IPS-NIHi11 (cell line): ENCODE data around the gene CHD9NB.
A peak's percentile ranks its signal among the peaks of the same experiment; 100 is the strongest.
"Not testable (repeated sequence)": the region's sequence is repeated elsewhere in the genome, so short reads cannot be mapped to it uniquely, and the experiment has no call there.

ENCODE experiments used
- DNase-seq: peaks from one replicate; pipeline ENCODE4 v3.0.0; 2012; ENCODE audit warnings: mixed read lengths, low spot score

The CHD9NB gene

DNA sequence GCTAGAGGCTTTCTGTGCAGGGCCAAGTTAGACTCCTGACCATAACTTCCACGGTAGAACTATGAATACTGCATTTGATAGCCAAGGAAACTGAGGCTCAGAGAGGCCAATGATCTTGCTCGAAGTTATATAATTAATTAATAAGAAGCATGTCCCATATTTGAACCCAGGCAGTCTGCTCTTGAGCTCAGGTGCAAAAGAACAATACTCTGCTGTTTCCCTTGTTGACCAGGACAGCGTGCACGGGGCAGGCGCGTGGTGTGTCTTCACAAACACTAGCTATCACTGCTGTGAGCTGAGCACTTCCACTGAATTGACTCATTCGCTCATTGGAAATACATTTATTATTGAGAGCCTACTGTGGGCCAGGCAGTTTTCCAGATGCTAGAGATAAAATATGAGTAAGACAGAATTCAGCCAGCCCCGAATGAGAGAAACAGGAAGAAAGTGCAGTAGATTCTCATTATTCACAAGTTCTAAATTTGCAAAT is 3.7 kb upstream of the CHD9NB start:
- DNase-seq, result no peak

DNA sequence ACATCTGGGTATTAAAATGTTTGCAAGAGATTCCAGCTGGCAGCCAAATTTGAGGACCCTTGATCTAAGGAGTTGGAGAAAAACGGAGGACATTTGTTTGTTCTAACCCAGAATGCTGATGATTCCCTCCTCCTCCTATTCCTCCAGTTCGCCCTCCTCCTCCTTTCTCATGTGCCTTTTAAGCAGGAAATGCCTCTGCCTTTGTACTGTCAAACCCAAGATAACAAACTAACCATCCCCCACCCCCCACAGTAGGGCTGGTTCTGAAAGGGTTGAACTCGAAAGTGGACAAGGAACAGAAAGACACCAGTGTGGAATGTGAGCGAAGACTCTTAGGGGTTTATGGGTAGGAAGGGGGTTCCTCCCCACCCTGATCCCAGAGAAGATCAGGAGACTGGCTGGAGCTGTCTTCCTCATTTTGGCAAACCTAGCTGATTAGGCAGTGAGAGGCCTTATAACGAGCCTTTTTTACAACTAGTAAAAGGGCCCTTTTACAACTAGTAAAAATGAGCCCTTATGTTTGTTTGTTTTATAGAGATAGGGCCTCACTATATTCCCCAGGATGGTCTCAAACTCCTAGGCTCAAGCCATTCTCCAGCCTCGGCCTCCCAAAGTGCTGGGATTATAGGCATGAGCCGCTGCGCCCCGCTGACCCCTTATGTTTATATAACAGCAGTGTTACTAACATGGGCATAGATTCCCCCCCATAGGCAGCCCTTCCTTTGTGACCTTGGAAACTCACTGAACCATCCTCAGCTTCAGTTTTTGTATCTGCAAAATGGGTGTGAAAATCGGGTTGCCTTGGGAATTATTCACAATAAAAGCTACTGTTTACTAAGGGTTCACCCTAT is 3.1 kb upstream of the CHD9NB start:
- DNase-seq, result no peak

DNA sequence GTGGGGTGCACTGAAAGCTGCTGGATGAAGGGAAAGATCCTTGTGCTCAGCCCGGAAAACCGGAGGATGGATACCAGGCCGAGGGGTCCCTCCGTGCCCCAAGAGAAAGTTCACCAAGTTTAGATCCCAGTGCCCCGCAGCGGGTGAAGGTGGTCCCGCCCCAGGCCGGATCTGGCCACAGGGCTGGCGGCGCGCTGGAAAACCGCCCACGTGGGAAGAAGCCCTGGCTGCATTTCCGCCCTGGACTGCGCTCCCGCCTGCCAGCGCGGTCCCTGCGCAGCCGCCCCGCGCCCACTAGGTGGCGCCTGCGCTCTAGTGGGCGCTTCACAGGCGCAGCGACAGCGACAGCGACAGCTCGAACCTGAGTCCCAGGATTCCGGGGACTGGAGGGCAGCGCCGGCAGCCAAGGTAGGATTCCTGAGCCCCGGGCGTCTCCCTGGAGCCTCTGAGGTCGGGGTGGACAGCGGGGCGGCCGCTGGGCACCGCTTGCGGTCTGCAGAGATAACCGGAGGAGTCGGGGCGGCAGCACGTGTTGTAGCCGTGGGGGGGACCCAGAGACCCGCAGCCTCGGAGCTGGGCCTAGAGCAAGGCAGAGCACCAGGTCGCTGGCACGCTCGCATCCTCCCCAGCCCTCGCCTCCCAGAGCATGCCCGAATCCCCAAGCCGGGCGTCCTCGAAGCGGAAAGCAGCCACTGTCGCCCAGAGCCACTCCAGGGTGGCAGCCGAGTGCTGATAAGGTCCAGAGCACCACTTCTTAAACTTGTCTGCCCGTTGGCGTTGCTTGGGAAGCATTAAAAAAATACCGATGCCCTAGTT is 2.2 kb upstream of the CHD9NB start, which contains the start of gene CHD9:
CHD9 (plus strand) TSS at position 322 of the 816 bp plus-strand sequence. CDS start 101,099 bp downstream, outside the sequence.
- peak; percentile 92 for DNase-seq

DNA sequence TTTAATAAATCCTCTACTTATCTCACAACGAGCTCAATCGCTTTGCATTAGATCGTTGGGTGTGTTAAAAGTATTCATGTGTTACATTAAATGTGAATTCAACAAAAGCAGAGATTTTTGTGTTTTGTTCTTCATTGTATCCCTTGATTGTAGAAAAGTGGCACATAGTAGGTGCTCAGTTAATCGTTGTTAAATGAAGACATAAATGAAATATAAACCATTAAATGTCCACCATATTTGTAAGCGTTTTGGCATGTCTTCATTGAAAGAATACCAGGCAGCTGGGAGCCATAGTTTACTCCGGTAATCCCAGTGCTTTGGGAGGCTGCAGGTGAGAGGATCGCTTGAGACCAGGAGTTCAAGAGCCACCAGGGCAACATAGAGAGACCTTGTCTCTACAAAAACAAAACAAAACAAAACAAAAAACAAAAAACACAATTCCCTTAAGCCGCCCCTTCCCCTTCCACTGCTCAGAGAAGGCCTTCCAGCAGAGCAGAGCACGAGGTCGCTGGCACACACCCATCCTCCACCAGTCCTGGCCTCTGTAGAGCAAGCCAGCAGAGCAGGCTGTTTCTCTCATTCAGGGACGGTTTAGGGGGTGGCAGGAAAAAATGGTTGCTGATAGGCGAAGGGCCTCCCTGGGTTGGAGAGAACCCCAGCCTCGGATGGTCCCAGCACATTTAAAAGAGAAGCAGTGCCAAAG is 1.4 kb upstream of the CHD9NB start:
- DNase-seq, result no peak

DNA sequence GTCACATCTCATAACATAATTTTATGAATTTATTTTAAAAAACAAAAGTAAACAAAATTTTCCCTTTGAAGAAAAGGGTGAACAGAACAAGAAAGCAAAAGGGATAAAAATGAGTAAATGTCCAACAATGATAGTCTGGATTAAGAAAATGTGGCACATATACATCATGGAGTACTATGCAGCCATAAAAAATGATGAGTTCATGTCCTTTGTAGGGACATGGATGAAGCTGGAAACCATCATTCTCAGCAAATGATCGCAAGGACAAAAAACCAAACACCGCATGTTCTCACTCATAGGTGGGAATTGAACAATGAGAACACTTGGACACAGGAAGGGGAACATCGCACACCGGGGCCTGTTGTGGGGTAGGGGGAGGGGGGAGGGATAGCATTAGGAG is 1.4 kb downstream of the CHD9NB start:
- not testable (repeated sequence) for DNase-seq

DNA sequence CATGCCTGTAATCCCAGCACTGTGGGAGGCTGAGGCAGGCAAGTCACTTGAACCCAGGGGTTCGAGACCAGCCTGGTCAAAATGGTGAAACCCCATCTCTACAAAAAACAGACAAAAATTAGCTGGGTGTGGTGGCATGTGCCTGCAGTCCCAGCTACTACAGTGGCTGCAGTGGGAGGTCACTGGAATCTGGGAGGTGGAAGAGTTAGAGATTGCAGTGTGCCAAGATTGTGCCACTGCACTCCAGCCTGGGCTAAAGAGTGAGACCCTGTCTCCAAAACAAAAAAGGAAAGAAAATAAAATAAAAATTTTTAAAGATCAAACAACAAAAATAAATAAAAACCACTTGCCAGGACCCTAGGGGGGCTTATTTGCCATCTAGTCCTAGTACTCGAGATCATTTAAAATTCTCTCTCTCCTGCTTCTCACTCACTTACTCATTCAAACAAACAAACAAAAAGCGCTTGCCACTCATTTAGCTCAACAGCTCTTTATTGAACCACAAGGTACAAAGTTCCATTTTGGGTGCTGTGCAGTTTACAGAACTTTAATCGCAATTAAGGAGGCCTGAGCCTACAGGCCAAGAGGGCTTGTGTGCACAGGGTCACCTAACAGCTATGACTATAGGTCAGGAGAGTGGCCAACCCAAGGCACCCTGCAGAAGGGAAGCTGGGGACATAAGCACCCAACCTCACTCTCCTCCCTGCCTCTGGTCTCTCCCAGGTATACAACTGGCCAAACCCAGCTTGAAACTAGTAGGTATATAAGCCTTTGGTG is 4.4 kb downstream of the CHD9NB start:
- no peak for DNase-seq

DNA sequence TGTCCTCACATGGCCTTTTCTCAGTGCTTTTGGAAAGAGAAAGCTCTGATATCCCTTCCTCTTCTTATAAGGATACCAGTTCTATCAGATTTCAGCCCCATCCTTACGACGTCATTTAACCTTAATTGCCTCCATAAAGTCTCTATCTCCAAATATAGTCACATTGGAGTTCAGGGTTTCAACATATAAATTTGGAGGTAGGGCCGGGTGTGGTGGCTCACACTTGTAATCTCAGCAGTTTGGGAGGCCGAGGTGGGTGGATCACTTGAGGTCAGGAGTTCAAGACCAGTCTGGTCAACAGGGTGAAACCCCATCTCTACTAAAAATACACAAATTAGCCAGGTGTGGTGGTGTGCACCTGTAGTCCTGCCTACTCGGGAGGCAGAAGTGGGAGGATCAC is 5.2 kb downstream of the CHD9NB start:
- not testable (repeated sequence) for DNase-seq

DNA sequence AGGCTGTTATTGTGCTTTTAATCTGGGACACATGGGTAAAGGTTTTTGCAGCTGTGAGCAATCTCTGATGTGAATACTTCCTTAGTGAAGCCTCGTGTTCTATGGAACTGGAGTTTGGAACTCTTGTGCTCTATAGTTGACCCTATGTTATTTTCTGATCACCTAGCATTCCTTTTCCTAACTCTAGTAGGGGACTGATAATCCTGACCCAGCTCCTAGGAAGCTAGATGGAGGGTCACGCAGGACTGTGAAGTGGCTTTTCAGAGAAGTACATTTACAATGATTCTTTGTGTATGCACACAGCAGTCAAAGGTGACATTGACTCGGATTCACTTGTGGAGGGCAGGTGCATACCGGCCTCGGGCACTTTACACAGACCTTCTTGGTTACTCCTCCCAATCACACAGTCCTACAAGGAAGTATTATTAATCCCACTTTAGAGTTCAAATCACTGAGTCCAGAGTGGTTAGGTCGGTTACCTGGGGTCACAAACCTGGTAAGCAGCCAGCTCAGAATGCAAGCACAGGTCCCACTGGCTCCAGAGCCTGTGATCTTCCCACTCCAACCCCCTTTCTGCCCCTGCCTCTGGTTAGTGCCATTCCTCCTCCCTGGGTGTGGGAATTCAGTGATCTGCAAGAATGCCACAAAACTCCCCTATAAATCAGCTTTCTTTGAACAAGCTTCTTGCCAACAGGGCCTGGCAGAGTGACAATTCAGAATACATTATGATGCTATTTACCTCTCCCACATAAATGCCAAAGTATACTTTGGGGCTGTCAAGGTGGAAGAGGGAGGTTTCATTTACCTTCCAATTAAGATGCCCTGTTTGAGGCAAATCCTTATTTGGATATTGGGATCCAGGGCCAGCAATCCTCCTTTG is 7.1 kb downstream of the CHD9NB start:
- DNase-seq, result no peak

DNA sequence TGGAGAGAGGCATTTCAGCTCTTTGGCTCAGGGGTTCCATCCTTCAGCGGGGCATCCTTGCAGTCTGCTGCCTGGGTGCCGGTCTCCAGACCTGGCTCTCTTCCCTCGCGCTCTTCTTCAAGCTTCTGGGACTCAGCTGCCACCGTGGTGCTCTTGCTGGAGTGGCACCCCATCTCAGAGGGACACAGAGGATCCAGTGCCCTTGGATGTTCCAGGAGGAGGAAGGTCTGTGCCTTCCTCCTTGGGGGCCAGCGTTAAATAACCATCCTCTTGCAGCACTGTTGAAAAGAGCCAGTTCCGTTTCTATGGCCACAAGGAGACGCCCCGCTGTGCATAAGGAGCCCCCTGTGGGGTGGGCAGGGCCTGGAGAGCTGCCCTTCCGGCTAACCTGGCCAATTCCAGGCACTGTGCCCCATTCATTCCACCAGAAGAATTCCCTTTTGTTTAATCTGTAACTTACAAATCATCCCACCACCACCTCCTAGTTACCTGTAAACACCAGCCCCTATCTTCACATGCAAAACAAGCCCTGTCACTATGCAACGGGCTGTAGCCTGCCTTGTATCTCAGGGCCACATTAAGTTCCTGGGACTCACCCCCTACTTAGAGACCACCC is 8.6 kb downstream of the CHD9NB start:
- peak; percentile 90 for DNase-seq

DNA sequence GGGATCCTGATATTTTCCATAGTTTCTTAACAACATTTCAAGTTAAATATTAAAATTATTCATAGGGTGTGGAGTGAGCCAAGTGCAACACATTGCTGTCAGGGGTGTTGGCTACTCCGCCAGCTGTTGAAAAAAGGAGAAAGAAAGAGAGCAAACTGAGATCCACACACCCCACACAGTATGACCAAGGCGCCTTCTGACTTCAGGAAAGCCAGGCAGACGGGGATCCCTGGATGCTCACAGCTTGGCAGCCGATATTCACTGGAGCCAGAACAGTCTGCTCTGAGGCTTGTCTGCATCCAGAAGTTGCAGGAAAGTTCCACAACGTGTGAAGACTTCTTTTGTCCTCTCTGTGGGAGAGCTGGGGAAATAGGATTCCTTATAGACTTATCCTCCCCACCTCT is 9.3 kb downstream of the CHD9NB start:
- no peak for DNase-seq

DNA sequence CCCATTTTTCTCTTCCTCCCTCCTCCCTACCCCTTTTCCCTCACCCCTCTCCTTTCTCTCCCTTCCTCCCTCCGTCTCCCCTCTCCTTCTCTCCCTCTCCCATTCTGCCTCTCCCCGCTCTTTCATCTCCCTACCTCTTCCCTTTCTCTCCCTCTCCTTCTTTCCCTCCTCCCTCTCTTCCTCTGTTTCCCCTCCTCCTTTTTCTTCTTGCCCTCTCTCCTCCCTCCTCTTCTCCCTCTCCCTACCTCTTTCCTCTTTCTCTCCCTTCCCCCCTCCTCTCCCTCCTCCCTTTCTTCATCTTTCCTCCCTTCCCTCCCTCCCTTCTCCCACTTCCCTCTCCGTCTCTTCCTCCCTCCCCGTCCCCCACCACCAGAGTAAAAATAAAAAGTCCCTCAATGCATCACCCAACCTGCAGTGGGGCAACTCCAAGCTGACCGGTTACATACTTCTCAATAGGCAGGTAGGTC is 10.4 kb downstream of the CHD9NB start:
- no peak for DNase-seq

DNA sequence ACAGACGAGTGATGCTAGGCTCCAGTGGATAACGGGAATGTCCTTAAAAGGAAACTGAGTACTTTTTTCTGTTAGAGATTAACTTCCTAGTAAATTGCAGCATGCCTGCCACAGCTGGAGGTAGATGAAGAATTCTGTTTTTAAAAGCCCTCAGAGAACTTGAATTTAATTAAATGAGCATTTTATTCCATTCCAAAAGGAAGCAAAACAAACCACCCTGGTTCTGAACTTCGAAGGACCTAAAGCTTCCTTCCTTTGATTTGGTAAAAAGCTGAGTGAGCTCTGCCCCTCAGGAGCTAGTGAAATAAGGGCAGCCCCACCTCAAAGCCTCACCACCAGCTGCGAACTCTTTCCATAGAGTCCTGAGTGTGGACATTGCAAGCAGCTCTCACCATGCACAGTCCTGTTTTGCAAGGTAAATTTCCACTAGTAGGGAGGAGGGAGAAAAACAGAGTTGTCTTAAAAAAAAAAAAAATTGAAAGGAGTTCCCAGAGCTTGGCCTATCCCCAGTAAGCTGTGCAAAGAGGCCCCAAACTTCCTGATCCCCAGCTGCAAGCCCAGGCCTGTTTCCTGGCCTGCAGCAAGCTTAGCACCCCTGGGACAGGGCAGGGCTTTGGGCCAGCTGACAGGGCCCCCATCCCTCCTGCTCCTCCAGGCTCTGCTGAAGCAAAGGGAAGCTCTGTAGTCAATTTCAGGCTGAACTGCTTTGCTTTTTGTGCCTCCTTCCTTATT is 11.2 kb downstream of the CHD9NB start:
- no peak for DNase-seq

DNA sequence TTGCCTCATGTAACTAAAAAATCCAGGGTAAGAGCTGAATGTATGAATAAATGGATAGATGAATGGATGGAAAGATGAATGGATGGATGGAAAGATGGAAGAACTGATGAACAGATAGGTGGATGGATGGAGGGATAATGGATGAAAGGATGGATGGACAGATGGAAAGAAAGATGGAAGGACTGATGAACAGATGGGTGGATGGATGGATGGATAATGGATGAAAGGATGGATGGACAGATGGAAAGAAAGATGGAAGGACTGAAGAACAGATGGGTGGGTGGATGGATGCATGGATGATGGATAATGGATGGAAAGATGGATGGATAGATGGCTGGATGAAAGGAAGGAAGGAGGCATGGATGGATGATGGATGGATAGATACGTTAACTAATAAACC is 11.9 kb downstream of the CHD9NB start:
- DNase-seq, result no peak

DNA sequence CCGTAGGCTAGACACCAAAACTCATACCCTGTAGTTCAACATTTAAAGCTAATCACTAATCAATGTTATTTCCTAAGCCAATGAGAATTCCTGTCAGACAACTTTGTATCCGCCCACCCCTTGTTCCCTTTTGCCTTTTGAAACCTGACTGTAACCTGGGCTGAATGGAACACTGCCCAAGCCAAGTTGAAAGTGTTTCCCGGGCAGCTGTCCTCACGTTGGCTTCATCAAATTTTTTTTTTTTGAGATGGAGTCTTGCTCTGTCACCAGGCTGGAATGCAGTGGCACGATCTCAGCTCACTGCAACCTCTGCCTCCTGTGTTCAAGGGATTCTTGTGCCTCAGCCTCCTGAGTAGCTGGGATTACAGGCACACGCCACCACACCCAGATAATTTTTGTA is 16.0 kb downstream of the CHD9NB start:
- DNase-seq, result not testable (repeated sequence)

DNA sequence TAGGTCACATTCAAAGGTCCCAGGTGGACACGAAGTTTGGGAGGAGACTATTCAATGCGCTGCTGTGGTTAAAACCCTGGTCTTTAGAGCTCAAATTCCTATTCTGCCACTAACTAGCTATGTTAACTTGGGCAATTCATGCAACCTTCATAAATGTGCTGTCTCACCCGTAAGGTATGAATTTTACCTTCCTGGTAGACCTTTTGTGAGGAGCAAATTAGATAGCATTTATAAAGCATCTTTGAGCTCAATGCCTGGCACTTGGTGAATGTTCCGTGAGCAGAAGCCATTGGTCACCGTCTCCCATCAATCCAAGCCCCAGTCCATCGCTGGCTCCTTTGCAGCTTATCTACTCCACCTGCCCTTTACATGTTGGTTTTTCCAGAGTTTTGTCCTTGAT is 16.6 kb downstream of the CHD9NB start:
- no peak for DNase-seq

DNA sequence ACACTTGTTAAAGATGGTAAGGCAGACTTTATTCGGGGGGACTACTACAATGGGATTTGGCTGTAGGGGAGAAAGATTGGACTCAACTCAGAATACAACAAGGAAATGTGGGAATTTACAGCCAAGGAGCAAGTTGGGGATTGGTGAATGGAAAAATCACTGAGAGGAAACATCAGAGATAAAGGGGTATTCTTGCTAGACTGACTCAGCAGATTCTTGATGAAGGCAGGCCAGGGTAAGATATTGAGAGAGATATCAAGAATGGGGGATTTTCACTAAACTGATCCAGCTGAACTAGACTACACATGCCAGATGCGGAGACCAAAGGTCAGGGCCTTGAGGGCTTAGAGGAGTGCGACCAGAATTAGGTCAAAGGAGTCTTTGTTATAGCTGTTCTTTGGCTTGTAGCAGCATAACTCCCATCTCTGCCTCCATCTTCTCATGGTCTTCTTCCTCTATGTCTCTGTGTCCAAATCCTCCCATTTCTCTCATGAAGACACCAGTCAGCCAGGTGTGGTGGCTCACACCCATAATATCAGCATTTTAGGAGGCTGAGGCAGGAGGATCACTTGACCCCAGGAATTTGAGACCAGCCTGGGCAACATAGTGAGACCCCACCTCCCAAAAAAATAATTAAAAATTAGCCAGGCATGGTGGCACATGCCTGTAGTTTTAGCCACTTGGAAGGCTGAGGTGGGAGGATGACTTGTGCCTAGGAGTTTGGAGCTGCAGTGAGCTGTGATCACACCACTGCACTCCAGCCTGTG is 17.3 kb downstream of the CHD9NB start:
- DNase-seq, result no peak

DNA sequence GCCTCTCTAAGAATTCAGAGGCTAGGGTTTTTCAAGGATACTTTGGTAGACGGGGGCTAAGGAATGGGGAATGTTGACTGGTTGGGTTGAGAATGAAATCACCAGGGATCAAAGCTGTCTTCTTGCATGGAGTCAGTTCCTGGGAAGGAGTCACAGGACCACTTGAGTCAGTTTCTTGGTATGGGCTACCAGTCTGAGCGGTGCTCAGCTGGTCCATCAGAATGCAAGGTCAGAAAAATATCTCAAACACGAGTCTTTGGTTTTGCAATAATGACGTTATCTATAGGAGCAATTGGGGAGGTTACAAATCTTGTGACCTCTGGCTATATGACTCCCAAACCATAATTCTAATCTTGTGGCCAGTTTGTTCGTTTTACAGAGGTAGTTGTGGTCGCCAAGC is 18.4 kb downstream of the CHD9NB start:
- DNase-seq, result no peak

DNA sequence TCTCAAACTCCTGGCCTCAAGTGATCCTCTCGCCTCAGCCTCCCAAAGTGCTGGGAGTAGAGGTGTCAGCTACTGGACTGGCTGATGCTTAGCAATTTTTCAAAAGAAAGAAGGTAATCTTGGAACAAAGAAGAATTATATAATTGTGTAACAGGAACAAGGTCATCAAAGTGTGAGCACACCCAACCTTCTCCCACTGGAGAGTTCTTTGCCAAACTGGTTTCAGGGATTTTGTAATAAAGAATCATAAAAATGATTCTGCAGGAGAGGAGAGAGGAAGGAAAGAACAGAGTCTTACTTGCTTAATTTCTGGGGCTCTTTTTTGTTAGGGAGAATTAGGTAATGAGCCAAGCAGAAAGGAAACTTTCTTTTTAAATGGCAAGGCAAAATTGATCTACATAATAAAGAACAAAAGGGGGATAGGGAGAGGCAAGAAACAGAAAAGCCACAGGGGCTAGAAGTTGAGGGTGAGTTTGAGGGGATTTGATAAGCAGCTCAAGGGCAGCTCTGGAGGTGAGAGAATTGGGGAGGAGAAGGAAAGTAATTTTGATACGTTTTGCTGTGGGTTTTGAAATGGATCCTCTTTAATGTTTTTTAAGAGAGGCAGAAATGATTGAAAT is 21.3 kb downstream of the CHD9NB start:
- peak; percentile 59 for DNase-seq
